Stimulated activated CD8-positive, alpha-beta memory T cell treated with anti-CD3 and anti-CD28 coated beads, Interleukin-7, amount 100 ng/mL, for 1 hour (primary cell): Measurements from ENCODE around the gene PIK3R5.

Experiments used
- DNase-seq, 2 donors: peaks; one replicate each; pipeline ENCODE4 v3.0.0-alpha.2; 2020; ENCODE audit warnings: low read depth in 2 of 2

The PIK3R5 gene

GRCh38 chr17:8953156-8953885 is 12.2 kb downstream of the PIK3R5 start:
- DNase-seq = no peak

GRCh38 chr17:8952191-8952590 is 13.3 kb downstream of the PIK3R5 start:
- no peak for DNase-seq

GRCh38 chr17:8951206-8951605 is 14.3 kb downstream of the PIK3R5 start:
- no peak for DNase-seq

GRCh38 chr17:8949061-8949661 is 16.3 kb downstream of the PIK3R5 start:
- no peak for DNase-seq

- no peak for DNase-seq
Observed at GRCh38 chr17:8948462-8948861, 17.0 kb downstream of the PIK3R5 start.

GRCh38 chr17:8947201-8947600 is 18.3 kb downstream of the PIK3R5 start:
- no peak for DNase-seq

GRCh38 chr17:8946476-8946875 is 19.0 kb downstream of the PIK3R5 start:
- no peak for DNase-seq

GRCh38 chr17:8946071-8946470 is 19.4 kb downstream of the PIK3R5 start:
- DNase-seq = no peak

- no peak for DNase-seq
Observed at GRCh38 chr17:8944748-8945147, 20.8 kb downstream of the PIK3R5 start.

GRCh38 chr17:8944083-8944482 is 21.4 kb downstream of the PIK3R5 start:
- DNase-seq = no peak

- DNase-seq = no peak
Observed at GRCh38 chr17:8941980-8942622, 23.4 kb downstream of the PIK3R5 start.

GRCh38 chr17:8941520-8941919 is 24.0 kb downstream of the PIK3R5 start:
- DNase-seq = no peak

- no peak for DNase-seq
Observed at GRCh38 chr17:8940866-8941471, 24.5 kb downstream of the PIK3R5 start.

GRCh38 chr17:8939496-8940334 is 25.8 kb downstream of the PIK3R5 start:
- no peak for DNase-seq

- no peak for DNase-seq
Observed at GRCh38 chr17:8938933-8939332, 26.6 kb downstream of the PIK3R5 start.

GRCh38 chr17:8935191-8935590 is 30.3 kb downstream of the PIK3R5 start:
- DNase-seq = no peak

- no peak for DNase-seq
Observed at GRCh38 chr17:8934346-8934745, 31.2 kb downstream of the PIK3R5 start.

- DNase-seq = no peak
Observed at GRCh38 chr17:8930649-8931048, 34.9 kb downstream of the PIK3R5 start.

- DNase-seq = no peak
Observed at GRCh38 chr17:8928347-8928746, 37.2 kb downstream of the PIK3R5 start.

GRCh38 chr17:8927395-8927794 is 38.1 kb downstream of the PIK3R5 start:
- no peak for DNase-seq

- DNase-seq = no peak
Observed at GRCh38 chr17:8925808-8926207, 39.7 kb downstream of the PIK3R5 start.

- DNase-seq = no peak
Observed at GRCh38 chr17:8925141-8925540, 40.4 kb downstream of the PIK3R5 start.
